Inflammatory macrophage (primary cell): ENCODE measurements around the gene GSPT1.

Source experiments
- DNase-seq, 2 donors: peaks; one replicate each; pipeline ENCODE4 v3.0.0-alpha.2; 2020 to 2022

GSPT1 gene

GRCh38 chr16:11857161-11857560 lies 58.6 kb downstream of the GSPT1 start:
- no peak for DNase-seq

- DNase-seq: no peak
Observed at GRCh38 chr16:11852092-11852809, 63.5 kb downstream of the GSPT1 start.

- DNase-seq: peak; percentile 97 to 98
Observed at GRCh38 chr16:11851294-11852091, 64.3 kb downstream of the GSPT1 start, which contains the start of gene RSL1D1. Gene RSL1D1 (minus strand): TSS chr16:11851542. CDS start chr16:11851512, 30 bp downstream.

GRCh38 chr16:11848842-11849241 lies 66.9 kb downstream of the GSPT1 start:
- DNase-seq: peak; percentile 42 to 43

GRCh38 chr16:11844499-11844898 lies 71.3 kb downstream of the GSPT1 start:
- no peak for DNase-seq

- DNase-seq: no peak
Observed at GRCh38 chr16:11843861-11844260, 71.9 kb downstream of the GSPT1 start.

GRCh38 chr16:11843206-11843605 lies 72.5 kb downstream of the GSPT1 start:
- DNase-seq: no peak

GRCh38 chr16:11841026-11841425 lies 74.7 kb downstream of the GSPT1 start:
- DNase-seq: no peak

- no peak for DNase-seq
Observed at GRCh38 chr16:11836650-11837244, 79.0 kb downstream of the GSPT1 start.

- no peak for DNase-seq
Observed at GRCh38 chr16:11835891-11836649, 79.7 kb downstream of the GSPT1 start.

- no peak for DNase-seq
Observed at GRCh38 chr16:11835309-11835708, 80.4 kb downstream of the GSPT1 start.

- peak; percentile 69 to 83 for DNase-seq
Observed at GRCh38 chr16:11833951-11834695, 81.6 kb downstream of the GSPT1 start.

- DNase-seq: no peak
Observed at GRCh38 chr16:11828696-11829095, 87.1 kb downstream of the GSPT1 start.

GRCh38 chr16:11825520-11826165 lies 90.1 kb downstream of the GSPT1 start:
- DNase-seq: peak; percentile 24 to 26

- DNase-seq: peak; percentile 92 to 97
Observed at GRCh38 chr16:11824362-11824761, 91.4 kb downstream of the GSPT1 start.

GRCh38 chr16:11823645-11824044 lies 92.1 kb downstream of the GSPT1 start:
- DNase-seq: peak; percentile 13 to 38

- DNase-seq: peak; percentile 78 to 83
Observed at GRCh38 chr16:11819798-11820197, 96.0 kb downstream of the GSPT1 start.

GRCh38 chr16:11818970-11819369 lies 96.8 kb downstream of the GSPT1 start:
- DNase-seq: peak; percentile 46 to 51
